Iris pigment epithelial cell (primary cell): ENCODE results near the gene GATB.
A peak's percentile ranks its signal among the peaks of the same experiment; 100 is the strongest.
"Not testable (repeated sequence)": the region's sequence is repeated elsewhere in the genome, so short reads cannot be mapped to it uniquely, and the experiment has no call there.

ENCODE experiments used
- DNase-seq: peaks from one replicate; pipeline ENCODE4 v3.0.0-alpha.2; 2011; ENCODE audit warnings: low read depth

The GATB gene

DNA sequence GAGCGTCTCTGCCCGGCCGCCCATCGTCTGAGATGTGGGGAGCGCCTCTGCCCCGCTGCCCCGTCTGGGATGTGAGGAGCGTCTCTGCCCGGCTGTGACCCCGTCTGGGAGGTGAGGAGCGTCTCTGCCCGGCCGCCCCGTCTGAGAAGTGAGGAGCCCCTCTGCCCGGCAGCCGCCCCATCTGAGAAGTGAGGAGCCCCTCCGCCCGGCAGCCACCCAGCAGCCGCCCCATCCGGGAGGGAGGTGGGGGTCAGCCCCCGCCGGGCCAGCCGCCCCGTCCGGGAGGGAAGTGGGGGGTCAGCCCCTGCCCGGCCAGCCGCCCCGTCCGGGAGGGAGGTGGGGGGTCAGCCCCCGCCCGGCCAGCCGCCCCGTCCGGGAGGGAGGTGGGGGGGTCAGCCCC is 29.1 kb downstream of the GATB start:
- DNase-seq, result not testable (repeated sequence)

DNA sequence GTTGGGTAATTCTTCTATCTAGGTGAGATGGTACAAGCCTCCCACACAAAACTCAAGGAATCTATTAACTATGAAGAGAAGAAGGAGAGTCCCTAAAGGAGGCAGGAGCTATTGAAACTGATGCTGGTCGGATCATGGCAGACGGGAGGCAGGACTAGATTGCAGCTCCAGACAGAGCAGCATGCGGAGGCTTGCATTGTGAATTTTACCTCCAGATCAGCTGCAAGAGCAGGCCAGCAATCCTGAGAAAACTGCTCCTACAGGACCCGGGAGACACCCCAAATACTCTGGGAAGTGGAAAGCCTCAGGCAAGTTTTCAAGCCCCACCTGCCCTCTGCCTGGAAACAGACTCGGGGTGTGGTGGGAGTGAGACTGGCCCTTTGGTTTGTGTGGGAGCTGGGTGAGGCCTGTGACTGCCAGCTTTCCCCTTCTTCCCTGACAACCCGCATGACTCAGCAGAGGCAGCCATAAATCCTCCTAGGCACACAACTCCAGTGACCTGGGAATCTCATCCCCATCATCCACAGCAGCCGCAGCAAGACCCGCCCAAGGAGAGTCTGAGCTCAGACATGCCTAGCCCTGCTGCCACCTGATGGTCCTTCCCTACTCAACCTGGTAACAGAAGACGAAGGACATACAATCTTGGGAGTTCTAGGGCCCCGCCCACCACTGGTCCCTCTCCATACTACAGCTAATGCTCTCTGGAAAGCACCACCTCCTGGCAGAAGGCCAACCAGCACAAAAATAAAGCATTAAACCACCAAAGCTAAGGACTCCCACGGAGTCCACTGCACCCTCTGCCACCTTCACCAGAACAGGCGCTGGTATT is 30.9 kb downstream of the GATB start:
- DNase-seq, result no peak

DNA sequence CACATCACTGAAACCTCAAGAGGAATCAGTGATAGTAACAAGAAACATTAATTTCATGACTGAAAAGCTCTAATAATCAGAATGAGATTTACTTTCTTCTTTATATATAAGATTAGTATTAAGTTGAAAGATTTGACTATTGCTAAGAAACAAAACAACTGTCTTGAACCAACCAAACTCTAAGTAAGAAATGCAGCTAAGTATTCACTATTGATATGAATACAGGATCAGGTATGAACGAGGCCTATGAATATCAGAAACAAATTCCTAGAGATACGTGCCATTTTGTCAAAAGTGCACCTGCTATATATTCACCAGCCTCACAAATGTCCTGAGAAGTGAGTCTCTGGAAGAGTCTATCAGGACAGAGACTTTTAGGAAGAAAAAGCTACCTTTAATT is 32.1 kb downstream of the GATB start:
- DNase-seq, result no peak

DNA sequence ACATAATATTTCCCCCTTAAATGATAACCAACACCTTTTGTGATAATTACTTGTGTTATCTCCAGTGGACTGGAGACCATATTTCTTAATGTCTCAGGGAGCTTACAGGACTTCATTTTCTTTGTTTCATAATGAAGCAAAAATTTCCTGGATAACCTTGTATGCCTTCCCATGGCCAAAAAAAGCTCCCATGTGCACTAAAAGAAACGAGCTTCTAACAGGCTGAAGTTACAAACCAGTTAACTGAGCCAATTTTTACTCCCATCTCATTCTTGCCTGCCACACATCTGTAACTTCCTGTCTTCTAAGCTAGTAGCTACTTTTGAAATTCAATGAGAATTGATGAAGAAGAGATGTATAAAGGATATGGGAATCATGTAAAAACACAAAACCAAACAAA is 32.8 kb downstream of the GATB start:
- no peak for DNase-seq

DNA sequence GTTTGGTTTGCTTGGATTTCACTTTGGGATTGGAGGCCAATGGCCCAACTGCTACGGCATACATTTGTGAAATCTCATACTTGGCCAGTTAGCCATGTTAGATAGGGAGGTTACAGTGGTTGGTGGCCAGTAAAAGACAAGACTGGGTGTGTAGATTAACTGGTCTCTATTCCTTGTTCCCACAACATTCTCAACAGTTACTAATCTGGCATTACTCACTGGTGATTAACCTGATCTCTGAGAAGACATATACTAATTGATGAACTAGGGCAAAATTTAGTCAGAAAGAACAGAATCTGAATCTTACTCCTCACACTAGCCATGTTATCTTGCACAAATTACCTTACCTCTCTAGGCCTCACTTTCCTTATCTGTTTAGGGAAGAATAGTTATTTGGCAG is 33.4 kb downstream of the GATB start:
- peak; percentile 7 for DNase-seq

DNA sequence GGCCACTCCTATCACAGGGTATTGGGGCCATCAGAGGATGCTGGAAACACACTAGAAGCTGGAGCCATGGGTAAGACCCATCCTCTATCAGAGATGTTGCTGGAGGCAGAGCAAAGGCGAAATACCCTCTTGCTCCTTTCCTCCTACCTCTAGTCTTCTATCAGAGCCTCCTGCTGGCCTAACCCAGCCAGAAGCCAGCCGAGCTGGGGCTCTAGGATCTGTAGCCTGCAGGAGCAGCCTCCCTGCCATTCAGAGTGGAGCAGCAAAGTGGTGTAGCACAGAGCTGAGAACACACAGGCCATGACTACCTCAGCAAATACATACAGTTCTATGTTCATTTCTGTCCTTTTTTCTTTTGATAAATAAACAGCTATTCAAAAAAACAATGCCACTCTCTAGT is 35.7 kb downstream of the GATB start:
- DNase-seq, result no peak

DNA sequence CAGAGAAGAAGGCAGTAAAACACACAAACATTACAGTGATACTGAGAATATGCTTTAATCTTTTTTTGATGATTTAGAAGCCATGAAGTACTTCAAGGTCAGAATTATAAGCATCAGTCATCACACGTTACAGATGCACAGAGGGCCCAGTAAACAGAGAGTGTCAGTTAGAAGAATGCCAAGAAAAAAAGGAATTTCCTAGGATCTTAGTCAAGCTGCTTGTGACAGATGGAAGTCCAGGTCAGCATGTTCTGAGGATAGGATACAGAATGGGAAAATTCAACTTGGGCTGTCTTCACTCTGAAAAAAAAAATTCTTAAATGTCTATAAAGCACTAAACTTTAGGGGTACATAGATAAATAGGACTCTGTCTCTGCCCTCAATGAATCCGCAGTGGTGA is 38.9 kb downstream of the GATB start:
- no peak for DNase-seq

DNA sequence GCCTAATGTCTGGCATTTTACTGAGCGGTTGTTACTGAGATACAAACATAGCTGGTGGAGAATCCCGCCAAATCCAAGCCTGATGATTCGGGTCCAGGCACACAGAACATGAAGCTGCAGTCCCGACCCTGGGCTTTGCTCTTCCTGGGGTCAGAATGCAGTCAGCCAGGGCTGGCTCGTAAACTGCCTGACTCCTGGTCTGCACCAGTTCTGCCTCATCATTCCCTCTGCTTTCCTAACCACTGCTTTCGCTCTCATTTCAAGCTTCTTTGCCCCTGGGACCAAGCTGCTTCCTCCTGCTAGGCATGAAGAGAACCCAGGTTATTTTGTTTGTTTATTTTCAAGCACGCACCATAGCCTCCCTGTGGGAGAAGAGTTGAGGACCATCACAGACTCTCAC is 39.3 kb downstream of the GATB start:
- DNase-seq, result no peak

DNA sequence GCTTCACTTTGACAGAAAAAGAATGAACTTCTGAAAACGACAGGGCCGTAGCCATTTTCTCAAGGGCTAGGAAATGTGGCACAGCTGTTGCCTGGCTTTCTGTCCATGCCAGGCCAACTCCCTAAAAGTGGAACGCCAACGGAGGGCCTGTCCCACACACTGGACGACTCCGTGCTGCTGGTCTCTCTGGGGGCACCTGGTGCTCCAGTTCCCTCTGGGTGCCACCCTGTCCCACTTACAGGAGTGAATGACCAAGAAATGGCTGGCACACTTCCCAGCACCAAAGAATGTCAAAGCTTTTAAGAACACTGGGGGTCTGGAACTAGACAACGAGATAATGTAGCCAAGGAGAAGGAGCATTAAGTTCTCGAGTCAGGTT is 40.9 kb downstream of the GATB start:
- DNase-seq, result no peak

DNA sequence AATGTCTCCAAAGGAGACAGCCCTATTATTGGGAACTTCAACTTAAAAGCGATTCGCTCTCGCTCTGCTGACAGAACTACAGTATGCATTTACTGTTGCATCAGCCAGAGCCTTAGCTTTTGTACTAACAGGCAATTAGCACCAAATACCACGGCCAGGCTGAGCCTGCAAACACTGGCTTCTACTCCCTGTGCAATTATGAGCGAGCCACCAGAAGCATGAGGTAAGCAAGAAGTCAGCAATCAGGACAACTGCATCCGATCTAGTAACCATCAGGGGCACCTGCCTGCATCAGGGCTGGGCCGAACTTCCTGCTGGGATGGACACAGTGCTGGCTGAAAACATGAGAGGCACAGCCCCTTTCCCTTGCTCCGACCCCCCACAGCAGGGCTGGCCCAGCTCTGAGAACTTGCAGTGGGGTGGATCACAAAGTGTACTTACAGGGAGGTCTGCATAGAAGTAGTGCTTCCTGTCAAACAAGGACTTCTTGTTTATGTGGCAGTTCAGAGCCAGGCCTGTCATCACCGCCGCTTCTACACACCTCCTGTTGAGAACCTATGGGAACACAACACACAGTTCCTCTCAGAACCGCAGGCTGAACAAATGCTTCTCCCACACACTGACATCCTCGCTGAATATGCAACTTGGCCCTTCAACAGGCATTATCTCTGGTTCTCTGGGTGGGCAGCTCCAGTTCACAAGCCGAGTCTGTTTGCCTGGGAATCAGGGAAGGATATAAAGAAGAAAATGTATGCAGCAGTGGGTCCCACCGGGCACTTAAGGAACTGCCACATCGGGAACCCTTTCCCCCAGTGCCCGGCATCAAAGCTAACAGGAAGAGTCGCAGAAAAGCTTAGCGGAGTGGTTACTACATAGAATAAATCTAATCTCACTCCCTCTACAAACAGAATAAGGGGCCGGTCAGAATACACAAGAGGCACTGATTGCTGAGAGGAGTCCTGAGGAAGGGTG is 41.5 kb downstream of the GATB start:
- no peak for DNase-seq

DNA sequence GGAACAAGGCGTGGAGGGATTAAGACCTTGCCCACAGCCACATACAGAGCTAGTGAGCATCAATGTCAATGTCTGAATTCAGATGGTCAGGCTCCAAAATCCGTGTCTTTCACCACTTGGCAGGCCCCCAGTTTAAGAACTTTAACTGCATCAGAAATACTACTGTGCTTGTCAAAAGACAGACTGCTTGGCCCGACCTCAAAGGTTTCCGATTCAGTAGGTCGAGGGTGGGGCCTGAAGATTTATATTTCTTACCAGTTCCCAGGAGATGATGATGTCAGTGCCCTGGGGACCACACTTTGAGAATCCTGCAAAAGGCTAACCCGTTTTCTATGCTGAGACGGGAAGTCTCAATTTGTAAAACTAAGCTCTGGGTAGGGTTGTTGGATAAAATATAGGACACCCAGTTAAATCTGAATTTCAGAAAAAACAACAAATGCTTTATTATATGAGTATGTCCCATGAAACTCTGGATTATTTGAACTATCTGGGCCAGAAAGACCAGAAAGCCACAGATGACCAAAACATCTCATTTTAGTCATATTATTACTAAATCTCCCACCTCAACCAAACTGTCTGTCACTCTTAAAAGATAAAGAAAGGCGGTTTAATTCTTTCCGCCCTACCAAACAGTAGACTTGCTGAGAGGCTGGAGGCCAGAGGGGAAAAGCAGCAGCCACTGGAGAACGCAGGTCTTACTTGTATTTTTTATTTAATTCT is 42.7 kb downstream of the GATB start:
- DNase-seq, result no peak

DNA sequence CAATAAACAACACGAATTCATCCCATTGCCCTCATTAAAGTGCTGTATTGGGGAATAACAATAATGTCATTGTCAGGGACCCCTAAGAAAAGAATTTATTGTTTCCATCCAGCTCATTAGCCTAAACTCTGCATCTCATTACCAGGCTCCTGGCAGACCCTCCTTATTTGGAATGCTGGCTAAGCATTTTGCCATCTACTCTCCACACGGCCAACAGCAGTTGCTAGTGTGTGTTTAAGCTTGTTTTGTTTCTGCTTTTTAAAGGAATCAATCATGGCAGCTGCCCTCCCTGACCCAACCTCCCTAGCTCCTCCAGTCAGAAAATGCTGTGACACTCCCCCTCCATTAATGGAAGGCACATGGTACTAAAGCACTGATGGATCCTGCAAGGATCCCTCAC is 43.5 kb downstream of the GATB start:
- DNase-seq, result no peak

DNA sequence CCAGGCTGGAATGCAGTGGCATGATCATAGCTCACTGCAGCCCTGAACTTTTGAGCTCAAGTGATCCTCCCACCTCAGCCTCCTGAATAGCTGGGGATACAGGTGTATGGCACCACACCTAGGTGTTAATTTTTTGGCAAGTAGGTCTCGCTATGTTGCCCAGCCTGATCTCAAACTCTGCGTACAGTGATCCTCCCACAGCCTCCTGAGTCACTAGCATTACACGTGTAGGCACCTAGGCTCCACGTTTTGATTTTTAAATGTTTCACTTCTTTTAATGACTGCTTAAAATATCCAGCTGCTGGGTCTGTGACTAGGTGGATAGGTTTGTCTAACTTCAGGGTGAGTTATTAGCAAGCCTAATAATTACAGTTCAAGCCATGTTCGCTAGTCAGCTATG is 44.5 kb downstream of the GATB start:
- DNase-seq, result no peak

DNA sequence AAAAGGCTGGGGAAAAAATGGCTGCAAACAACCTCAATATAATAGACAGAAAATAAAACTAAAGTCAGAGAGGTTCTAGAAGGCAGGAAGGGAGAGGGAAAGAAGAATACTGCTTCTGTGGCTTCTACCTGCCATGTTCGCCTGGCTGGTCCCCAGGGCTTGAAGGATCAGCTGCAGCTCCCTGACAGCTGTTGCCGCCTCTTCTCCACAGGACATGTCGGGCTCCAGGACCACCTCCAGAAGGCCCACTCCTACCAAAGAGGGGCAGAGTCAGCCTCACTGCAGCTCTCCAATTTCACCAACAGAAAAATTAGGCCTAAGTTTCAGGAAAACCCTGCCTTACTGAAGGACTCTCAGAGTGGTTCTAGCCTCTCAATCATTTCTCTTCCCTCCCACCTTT is 44.9 kb downstream of the GATB start:
- DNase-seq, result no peak

DNA sequence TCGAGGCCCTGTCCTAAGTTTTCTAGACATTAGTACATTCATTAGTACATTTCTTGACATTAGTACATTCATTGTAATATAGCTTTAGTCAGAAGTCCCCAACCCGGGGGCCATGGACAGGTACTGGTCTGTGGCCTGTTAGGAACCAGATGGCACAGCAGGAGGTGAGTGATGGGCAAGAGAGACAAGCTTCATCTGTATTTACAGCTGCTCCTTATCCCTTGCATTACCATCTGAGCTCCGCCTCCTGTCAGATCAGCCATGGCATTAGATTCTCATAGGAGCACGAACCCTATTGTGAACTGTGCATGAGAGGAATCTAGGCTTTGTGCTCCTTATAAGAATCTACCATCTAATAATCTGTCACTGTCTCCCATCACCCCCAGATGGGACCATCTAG is 48.0 kb downstream of the GATB start:
- DNase-seq, result no peak

DNA sequence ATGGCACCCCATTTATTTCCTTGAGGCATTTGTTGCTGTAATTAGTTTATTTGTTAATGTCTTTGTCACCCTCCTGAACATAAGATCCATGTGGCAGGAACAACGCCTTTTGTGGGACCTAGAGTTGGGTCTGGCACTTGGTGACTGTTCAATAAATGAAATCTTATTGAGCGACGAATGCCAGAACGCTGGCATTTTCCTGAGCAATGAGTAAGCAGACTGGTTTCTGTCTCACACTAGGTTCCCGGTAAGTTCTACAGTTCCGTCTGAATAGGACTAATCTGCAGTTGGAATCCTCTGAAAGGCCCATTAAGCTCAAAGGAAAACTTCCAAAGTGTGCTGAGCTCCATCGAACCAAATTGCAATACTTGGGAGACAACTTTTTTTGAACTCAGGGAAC is 49.2 kb downstream of the GATB start:
- no peak for DNase-seq

DNA sequence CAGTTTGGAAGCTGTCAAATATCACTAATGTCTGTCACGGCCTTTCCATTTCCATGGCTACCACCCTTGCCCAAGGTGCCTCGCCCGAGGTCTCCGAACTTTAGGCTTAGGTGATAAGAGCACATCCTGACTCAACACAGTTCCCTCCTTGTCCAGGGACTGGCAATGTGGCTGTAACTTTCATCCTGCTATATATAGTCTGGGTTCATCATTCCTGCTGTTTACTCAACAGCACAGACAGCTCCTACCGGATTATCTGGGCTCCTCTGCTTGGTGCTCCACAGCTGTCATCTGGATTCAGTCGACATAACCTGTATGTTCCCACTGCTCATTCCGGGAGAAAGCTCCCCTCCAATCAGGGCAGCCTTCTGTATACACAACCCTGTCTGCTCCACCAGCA is 51.2 kb downstream of the GATB start:
- DNase-seq, result no peak

DNA sequence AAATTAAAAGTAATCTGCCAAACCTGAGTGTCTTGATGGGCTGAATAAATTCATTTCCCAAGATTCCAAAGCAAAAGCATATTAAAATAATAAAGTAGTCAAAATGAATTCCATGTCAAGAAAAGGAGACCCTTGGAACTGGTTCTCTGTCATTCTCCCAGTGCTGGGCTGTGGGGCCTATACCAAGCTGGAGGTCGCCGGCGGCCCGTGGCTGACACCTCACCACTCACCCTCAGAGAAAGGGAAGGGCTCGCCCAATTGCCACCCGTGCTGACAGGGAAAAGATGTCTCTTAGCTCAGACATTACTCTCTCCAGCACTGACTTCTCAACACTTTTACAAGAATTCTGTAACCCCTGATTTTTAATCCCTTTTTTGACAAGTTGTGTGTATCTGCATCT is 51.7 kb downstream of the GATB start:
- DNase-seq, result no peak

DNA sequence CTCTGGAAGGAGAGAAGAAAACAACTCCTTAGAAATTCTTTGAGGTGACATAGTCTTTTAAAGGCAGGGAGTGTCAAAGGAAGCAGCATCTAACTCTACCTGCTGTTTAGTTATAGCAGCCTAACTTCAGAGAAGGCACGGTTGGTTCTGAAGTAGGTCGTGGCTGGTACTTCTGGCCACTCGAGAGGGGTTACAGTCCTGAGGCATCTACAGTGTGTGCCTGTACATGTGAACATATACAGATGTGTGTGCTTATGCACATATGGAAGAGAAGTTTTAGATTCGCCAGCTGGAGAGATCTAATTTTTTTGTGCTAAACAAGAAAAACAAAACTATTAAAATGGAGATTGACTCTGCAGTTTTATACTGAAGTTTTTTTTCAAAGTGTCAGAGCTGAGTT is 52.7 kb downstream of the GATB start:
- DNase-seq, result no peak

DNA sequence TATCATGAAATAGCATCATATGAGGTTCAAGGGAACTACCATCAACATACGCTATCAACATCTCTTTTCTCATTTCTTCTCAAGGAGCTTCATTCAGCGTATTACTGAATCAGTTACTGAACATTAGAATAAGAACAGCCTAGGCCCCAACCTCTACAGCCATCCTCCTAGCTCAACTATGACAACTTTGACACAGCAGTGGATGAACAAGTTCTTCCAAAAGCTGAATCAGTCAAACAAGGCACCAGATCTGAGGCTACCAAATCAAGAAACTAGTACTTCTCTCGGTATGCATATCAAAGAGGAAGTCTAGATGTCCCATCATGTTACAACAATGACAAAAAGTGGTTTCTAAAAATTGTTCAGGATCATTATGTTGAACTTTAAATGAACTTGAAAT is 57.4 kb downstream of the GATB start:
- DNase-seq, result no peak

DNA sequence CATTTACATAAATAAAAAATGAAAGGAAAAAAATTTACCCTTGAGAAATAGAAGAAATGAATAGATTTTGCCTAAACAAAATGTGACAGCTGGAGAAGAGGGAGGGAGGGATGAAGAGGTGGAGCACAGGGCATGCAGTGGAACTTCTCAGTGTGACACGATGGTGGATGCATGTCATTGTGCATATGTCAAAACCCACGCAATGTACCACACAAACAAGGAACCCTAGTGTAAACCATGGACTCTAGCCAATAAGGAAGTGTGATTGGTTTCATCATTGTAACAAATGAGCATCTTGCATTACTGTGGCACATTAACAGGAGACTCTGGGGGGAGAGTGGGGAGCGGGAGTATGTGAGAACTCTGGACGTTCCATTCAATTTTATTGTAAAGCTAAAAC is 58.6 kb downstream of the GATB start:
- DNase-seq, result no peak

DNA sequence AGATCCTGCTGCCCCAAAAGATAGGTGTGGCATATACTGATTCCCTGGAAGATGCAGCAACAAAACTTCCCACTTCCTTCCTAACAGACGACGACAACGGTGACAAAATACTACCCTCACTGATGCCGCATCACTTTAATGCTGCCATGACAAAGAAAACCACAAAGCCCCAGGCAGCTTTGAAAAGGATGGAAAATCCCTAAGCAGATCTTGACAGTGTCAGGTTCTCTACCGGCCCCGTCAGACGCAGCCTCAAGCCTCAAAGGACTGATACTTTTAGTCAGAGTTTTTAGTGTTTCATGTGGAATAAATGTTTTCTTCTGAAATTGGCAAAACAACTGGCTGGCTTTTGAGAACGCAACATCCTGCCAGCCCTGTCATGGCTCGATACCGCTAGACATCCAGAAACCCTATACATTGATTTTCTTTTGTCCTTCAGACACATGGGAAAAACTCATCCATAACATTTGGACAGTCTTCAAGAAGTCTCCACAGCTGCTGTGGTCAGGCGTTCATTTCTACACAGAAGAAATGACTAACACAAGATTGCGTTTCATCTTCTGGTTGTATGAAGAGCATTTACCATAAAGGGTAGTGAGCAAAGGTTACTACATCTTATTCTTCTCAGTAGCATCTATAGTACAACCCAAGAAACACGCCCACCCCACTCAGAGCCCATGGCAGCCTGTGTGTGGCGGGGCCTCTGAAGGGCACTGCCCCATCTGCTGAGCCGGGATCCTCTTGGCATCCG is 60.1 kb downstream of the GATB start:
- no peak for DNase-seq
